GM23248 (cell line): ENCODE measurements around the gene MYLK. TPM values are rescaled to one million over a fixed set of nuclear protein-coding genes. Genes with fewer than 3 reads are reported as not detected.

ENCODE experiments used
- DNase-seq: peaks from one replicate; pipeline ENCODE4 v3.0.0-alpha.2; 2015
- H2AFZ ChIP-seq: fragments of 200-600 bp; sonication (generic); 2 replicates; pipeline ENCODE4 v1.6.1; 2016; ENCODE audit warnings: antibody characterized with exemption
- H3F3A ChIP-seq: fragments of 200-600 bp; sonication (generic); 2 replicates; pipeline ENCODE4 v1.6.1; 2016; ENCODE audit warnings: mild to moderate bottlenecking, antibody characterized with exemption, mixed run types; ENCODE audit not compliant: insufficient read depth
- H3K27ac ChIP-seq: fragments of 200-600 bp; sonication (generic); 2 replicates; pipeline ENCODE4 v1.5.1; 2016; ENCODE audit warnings: mild to moderate bottlenecking
- H3K27me3 ChIP-seq: fragments of 200-600 bp; sonication (generic); replicated peaks from 2 replicates; pipeline ENCODE4 v1.6.1; 2016; ENCODE audit warnings: mild to moderate bottlenecking; ENCODE audit not compliant: insufficient read depth
- H3K36me3 ChIP-seq: fragments of 200-600 bp; sonication (generic); 2 replicates; pipeline ENCODE4 v1.6.1; 2016; ENCODE audit warnings: low read depth, mild to moderate bottlenecking
- H3K4me1 ChIP-seq: fragments of 200-600 bp; sonication (generic); 2 replicates; pipeline ENCODE4 v1.6.1; 2016; ENCODE audit warnings: mild to moderate bottlenecking; ENCODE audit not compliant: insufficient read depth
- H3K4me2 ChIP-seq: fragments of 200-600 bp; sonication (generic); one replicate; pipeline ENCODE4 v1.6.1; 2016; ENCODE audit warnings: mild to moderate bottlenecking; ENCODE audit not compliant: unreplicated experiment
- H3K4me3 ChIP-seq: fragments of 200-600 bp; sonication (generic); 2 replicates; pipeline ENCODE4 v1.5.1; 2016; ENCODE audit warnings: mild to moderate bottlenecking
- H3K79me2 ChIP-seq: fragments of 200-600 bp; sonication (generic); 2 replicates; pipeline ENCODE4 v1.6.1; 2016; ENCODE audit warnings: mild to moderate bottlenecking; ENCODE audit not compliant: insufficient read depth
- H3K9ac ChIP-seq: fragments of 200-600 bp; sonication (generic); 2 replicates; pipeline ENCODE4 v1.6.1; 2016; ENCODE audit warnings: mild to moderate bottlenecking
- H3K9me2 ChIP-seq: fragments of 200-600 bp; sonication (generic); 2 replicates; pipeline ENCODE4 v1.6.1; 2016; ENCODE audit warnings: mixed run types, mild to moderate bottlenecking, moderate library complexity; ENCODE audit not compliant: insufficient read depth
- H3K9me3 ChIP-seq: fragments of 200-600 bp; sonication (generic); one replicate; pipeline ENCODE4 v1.6.1; 2017; ENCODE audit warnings: low read depth
- H4K20me1 ChIP-seq: fragments of 200-600 bp; sonication (generic); 2 replicates; pipeline ENCODE4 v1.6.0; 2016; ENCODE audit not compliant: insufficient read depth
- EZH2 ChIP-seq: fragments of 200-600 bp; sonication (generic); IDR thresholded peaks from 2 replicates; pipeline ENCODE4 v1.6.1; 2018; ENCODE audit warnings: antibody characterized with exemption, mild to moderate bottlenecking; ENCODE audit not compliant: insufficient read depth, poor library complexity, severe bottlenecking
- EZH2phosphoT487 ChIP-seq: fragments of 200-600 bp; sonication (generic); IDR thresholded peaks from 2 replicates; pipeline ENCODE4 v1.6.1; 2018; ENCODE audit warnings: antibody characterized with exemption, moderate library complexity, mild to moderate bottlenecking, low read depth; ENCODE audit not compliant: insufficient read depth
- WGBS, 2 experiments: methylation state at CpG; one replicate each; pipeline ENCODE4 v1.1.6; 2015 to 2017; ENCODE audit warnings: low lambda C conversion rate in 2 of 2, low coverage in 1 of 2; ENCODE audit errors: missing lambda C conversion rate in 2 of 2; 5-methylcytosine and 5-hydroxymethylcytosine counted together
- in situ Hi-C: fragments of 300-500 bp; cut with MboI; formaldehyde crosslinking; loops from 2 replicates; pipeline ENCODE4 v1.15.0; 2020
- polyA plus RNA-seq: library from polyadenylated mRNA; unstranded; fragments of >200 nt; fragmentation: Nextera tagmentation; extraction: Ambion mirVana; gene quantifications from 2 replicates; pipeline ENCODE4 v1.2.1, GENCODE V29; 2016
- total RNA-seq: library from RNA; depleted of rRNA; stranded (reverse); fragments of >200 nt; shearing (Covaris generic); gene quantifications from 2 replicates; pipeline ENCODE4 v1.2.3, GENCODE V29; 2014

Gene MYLK
- total and polyA plus RNA-seq, 2 experiments from 2014 or later = 110 to 174 TPM

DNA sequence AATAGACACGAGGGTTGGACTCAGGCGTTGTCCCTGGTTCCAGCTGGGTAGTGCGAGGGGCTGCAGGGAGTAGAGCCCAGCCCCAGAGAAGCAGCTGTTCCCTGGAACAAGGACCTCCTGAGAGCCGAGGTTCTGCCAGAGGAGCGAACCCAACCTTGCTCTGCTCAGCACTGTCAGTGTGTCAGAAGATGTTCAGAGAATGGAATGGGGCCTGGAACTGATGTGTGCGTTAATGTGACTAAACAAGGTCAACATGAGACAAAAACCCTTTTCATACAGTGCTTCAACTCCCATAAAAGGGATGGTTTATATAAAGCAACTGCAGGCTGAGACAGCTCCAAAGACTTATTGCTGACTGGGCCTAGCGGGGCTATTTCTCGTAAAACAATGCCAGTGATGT lies 263.8 kb downstream of the MYLK start:
- H3K27ac ChIP-seq = no peak overlapping the region
- no peaks in the 10 kb centered on the region for H3K9me2 ChIP-seq
- no peak for DNase-seq
- H3K4me1 ChIP-seq = peaks cover 18% of the 10 kb centered on the region
- H3K36me3 ChIP-seq = peaks cover 37% of the 10 kb centered on the region
- no peaks in the 10 kb centered on the region for H3K27me3 ChIP-seq
- no peaks in the 10 kb centered on the region for H3K9me3 ChIP-seq
- 77 to 78% methylated on average over 8 of the region's 8 CpGs for WGBS, 2 experiments
- no peak overlapping the region for H3K4me2 ChIP-seq
- H4K20me1 ChIP-seq = no peaks in the 10 kb centered on the region
- H3K9ac ChIP-seq = no peak overlapping the region
- no peak overlapping the region for H3K4me3 ChIP-seq
- no peak overlapping the region for H2AFZ ChIP-seq
- TF ChIP-seq EZH2phosphoT487 (no peak), EZH2 (no peak)
- peaks cover 23% of the 10 kb centered on the region for H3F3A ChIP-seq
- H3K79me2 ChIP-seq = no peaks in the 10 kb centered on the region
- in situ Hi-C loops = no loop called here

GRCh38 chr3:123618768-123619484 lies 265.2 kb downstream of the MYLK start:
- H3K4me2 ChIP-seq = peak overlapping the region; percentile 14

DNA sequence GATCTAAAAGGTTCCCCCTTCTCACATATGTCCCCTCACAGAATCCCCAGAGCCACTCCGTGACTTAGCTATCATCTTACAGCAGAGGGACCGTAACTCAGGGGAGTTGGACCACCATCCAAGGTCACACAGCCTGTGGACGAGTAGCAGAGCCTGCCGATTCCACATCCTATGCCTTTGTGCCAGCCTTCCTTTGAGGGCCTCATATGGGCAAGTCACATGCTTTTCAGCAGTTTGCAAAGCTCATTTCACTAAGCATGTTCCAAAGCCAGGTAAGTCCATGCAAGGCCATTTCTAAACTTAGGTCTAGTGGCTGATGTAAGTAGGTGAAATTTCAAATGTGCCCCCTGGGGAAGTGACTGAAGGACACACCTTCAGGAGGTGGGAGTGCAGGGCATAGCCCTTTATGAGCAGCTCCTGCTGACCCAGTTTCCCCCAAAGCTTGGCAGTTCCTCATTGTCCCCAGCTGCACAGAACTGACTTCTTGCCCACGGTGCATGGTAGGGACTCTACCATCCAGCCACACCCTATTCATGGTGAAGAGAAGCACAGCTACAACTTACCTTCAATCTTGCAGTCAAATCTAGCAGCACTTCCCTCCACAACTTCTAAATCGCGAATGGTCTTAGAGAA lies 265.9 kb downstream of the MYLK start:
- H3K27me3 ChIP-seq = no peaks in the 10 kb centered on the region
- no peaks in the 10 kb centered on the region for H3K9me3 ChIP-seq
- no peak for DNase-seq
- peak overlapping the region; percentile 11; the same call in 1 of the 2 replicates for H3K27ac ChIP-seq
- no peaks in the 10 kb centered on the region for H3K9me2 ChIP-seq
- H3F3A ChIP-seq = peaks cover 15% of the 10 kb centered on the region; the same call in 1 of the 2 replicates
- in situ Hi-C loops = no loop called here
- peaks cover 13% of the 10 kb centered on the region for H3K4me1 ChIP-seq
- no peaks in the 10 kb centered on the region for H3K79me2 ChIP-seq
- no peak overlapping the region for H3K4me3 ChIP-seq
- no peaks in the 10 kb centered on the region for H4K20me1 ChIP-seq
- 80 to 85% methylated on average over 7 of the region's 7 CpGs for WGBS, 2 experiments
- H2AFZ ChIP-seq = no peak overlapping the region
- no peak overlapping the region for H3K4me2 ChIP-seq
- H3K36me3 ChIP-seq = peaks cover 32% of the 10 kb centered on the region
- no peak overlapping the region for H3K9ac ChIP-seq
- TF ChIP-seq EZH2 (no peak), EZH2phosphoT487 (no peak)

More at GRCh38 chr3:123618768-123619484, 265.2 kb downstream of the MYLK start:
- Histone ChIP-seq H3K27me3 (no peaks in the 10 kb centered on the region), H3K27ac (peak overlapping the region; percentile 11; the same call in 1 of the 2 replicates), H3K4me3 (no peak overlapping the region), H3K9ac (no peak overlapping the region), H3K9me3 (no peaks in the 10 kb centered on the region), H3K4me1 (peaks cover 18% of the 10 kb centered on the region), H3F3A (peaks cover 16% of the 10 kb centered on the region), H4K20me1 (no peaks in the 10 kb centered on the region), H3K36me3 (peaks cover 36% of the 10 kb centered on the region), H2AFZ (no peak overlapping the region), H3K79me2 (no peaks in the 10 kb centered on the region), H3K9me2 (no peaks in the 10 kb centered on the region)
- peak; percentile 61 for DNase-seq
- WGBS, 2 experiments = 42 to 43% methylated on average over 5 of the region's 5 CpGs
- in situ Hi-C loops = no loop called here
- no peak for TF ChIP-seq EZH2
- TF ChIP-seq EZH2phosphoT487 = no peak

DNA sequence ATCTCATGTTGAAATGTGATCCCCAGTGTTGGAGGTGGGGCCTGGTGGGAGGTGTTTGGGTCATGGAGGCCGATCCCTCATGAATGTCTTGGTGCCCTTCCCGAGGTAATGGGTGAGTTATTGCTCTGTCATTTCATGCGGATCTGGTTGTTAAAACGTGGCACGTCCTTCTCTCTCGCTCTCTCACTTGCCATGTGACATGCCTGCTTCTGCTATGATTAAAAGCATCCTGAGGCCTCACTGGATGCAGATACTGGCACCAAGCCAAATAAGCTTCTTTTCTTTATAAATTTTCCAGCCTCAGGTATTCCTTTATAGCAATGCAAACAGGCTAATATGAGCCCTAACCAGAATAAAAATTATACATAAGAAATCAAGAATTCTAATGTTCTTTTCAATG lies 267.5 kb downstream of the MYLK start:
- Histone ChIP-seq H3K4me1 (peaks cover 13% of the 10 kb centered on the region), H3K27ac (no peak overlapping the region), H2AFZ (no peak overlapping the region), H4K20me1 (no peaks in the 10 kb centered on the region), H3K9me3 (no peaks in the 10 kb centered on the region), H3K9me2 (no peaks in the 10 kb centered on the region), H3K9ac (no peak overlapping the region), H3F3A (peaks cover 25% of the 10 kb centered on the region), H3K79me2 (no peaks in the 10 kb centered on the region), H3K27me3 (no peaks in the 10 kb centered on the region), H3K4me2 (no peak overlapping the region), H3K36me3 (peaks cover 42% of the 10 kb centered on the region), H3K4me3 (no peak overlapping the region)
- DNase-seq = no peak
- 93 to 96% methylated on average over 6 of the region's 6 CpGs for WGBS, 2 experiments
- TF ChIP-seq EZH2phosphoT487 (no peak), EZH2 (no peak)
- in situ Hi-C loops = no loop called here
